IPS DF 4.7 (cell line): ENCODE results near the gene ALS2CL.

Source experiments
- DNase-seq: peaks from one replicate; pipeline ENCODE4 v3.0.0-alpha.2; 2013; ENCODE audit warnings: low spot score; ENCODE audit errors: extremely low read depth

Gene ALS2CL

GRCh38 chr3:46677411-46677726, 16.1 kb downstream of the ALS2CL start:
- DNase-seq: no peak

- DNase-seq: no peak
Measured at GRCh38 chr3:46676601-46677410, 16.7 kb downstream of the ALS2CL start.

GRCh38 chr3:46675843-46676567, 17.5 kb downstream of the ALS2CL start:
- no peak for DNase-seq

- no peak for DNase-seq
Measured at GRCh38 chr3:46675426-46675825, 18.1 kb downstream of the ALS2CL start.

- DNase-seq: no peak
Measured at GRCh38 chr3:46674031-46674845, 19.2 kb downstream of the ALS2CL start.

- DNase-seq: no peak
Measured at GRCh38 chr3:46673151-46674030, 20.1 kb downstream of the ALS2CL start.

- DNase-seq: no peak
Measured at GRCh38 chr3:46672349-46672695, 21.2 kb downstream of the ALS2CL start.

GRCh38 chr3:46671541-46672348, 21.7 kb downstream of the ALS2CL start:
- DNase-seq: no peak

- DNase-seq: no peak
Measured at GRCh38 chr3:46670891-46671427, 22.5 kb downstream of the ALS2CL start.

- no peak for DNase-seq
Measured at GRCh38 chr3:46670000-46670890, 23.2 kb downstream of the ALS2CL start.

GRCh38 chr3:46669191-46669999, 24.1 kb downstream of the ALS2CL start:
- DNase-seq: no peak

GRCh38 chr3:46668591-46668990, 24.9 kb downstream of the ALS2CL start:
- no peak for DNase-seq

GRCh38 chr3:46668116-46668515, 25.4 kb downstream of the ALS2CL start:
- no peak for DNase-seq

- no peak for DNase-seq
Measured at GRCh38 chr3:46667657-46668056, 25.8 kb downstream of the ALS2CL start.

- DNase-seq: no peak
Measured at GRCh38 chr3:46667061-46667621, 26.3 kb downstream of the ALS2CL start.

GRCh38 chr3:46666453-46666845, 27.0 kb downstream of the ALS2CL start:
- no peak for DNase-seq

- DNase-seq: no peak
Measured at GRCh38 chr3:46665763-46666452, 27.6 kb downstream of the ALS2CL start.
